Activated T-cell treated with anti-CD3 and anti-CD28 coated beads, Interleukin-2, amount 50 U/mL, for 72 hours (primary cell): Measurements from ENCODE around the gene VTI1A. TPM values are rescaled to one million over a fixed set of nuclear protein-coding genes. Genes with fewer than 3 reads are reported as not detected.

Experiments
- ATAC-seq, 2 donors: fragments of 150-1000 bp; cut with Tn5 transposase; replicated peaks in 1 of 2; 2 replicates each; pipeline ENCODE4 v1.10.0; 2021; ENCODE audit warnings: moderate library complexity in 2 of 2, mild to moderate bottlenecking in 1 of 2
- DNase-seq, 2 donors: peaks; one replicate each; pipeline ENCODE4 v3.0.0; 2021 to 2022; ENCODE audit warnings: mixed read lengths in 1 of 2
- H3K27ac Mint-ChIP-seq: one replicate; pipeline ENCODE4 v1.8.0; 2022; ENCODE audit warnings: mild to moderate bottlenecking, moderate library complexity, mixed read lengths
- H3K27me3 Mint-ChIP-seq: one replicate; pipeline ENCODE4 v1.8.0; 2022; ENCODE audit warnings: low read depth, mixed read lengths
- H3K36me3 Mint-ChIP-seq, 2 donors: one replicate each; pipeline ENCODE4 v1.8.0; 2022; ENCODE audit warnings: mixed read lengths in 2 of 2, mild to moderate bottlenecking in 1 of 2; ENCODE audit not compliant: insufficient read depth in 2 of 2
- H3K4me1 Mint-ChIP-seq: one replicate; pipeline ENCODE4 v1.8.0; 2022; ENCODE audit warnings: low read depth, mixed read lengths
- H3K4me3 Mint-ChIP-seq, 2 donors: one replicate each; pipeline ENCODE4 v1.8.0; 2022; ENCODE audit warnings: mild to moderate bottlenecking in 2 of 2, mixed read lengths in 2 of 2, moderate library complexity in 2 of 2
- H3K9me3 Mint-ChIP-seq, 2 donors: one replicate each; pipeline ENCODE4 v1.8.0; 2022; ENCODE audit warnings: mixed read lengths in 2 of 2
- total RNA-seq, 2 donors: library from RNA; stranded (reverse); gene quantifications; one replicate each; pipeline ENCODE4 v1.2.3, GENCODE V29; 2022

VTI1A gene
- total RNA-seq, 2 donors from 2014 or later, result 65.5 to 71.8 TPM

DNA sequence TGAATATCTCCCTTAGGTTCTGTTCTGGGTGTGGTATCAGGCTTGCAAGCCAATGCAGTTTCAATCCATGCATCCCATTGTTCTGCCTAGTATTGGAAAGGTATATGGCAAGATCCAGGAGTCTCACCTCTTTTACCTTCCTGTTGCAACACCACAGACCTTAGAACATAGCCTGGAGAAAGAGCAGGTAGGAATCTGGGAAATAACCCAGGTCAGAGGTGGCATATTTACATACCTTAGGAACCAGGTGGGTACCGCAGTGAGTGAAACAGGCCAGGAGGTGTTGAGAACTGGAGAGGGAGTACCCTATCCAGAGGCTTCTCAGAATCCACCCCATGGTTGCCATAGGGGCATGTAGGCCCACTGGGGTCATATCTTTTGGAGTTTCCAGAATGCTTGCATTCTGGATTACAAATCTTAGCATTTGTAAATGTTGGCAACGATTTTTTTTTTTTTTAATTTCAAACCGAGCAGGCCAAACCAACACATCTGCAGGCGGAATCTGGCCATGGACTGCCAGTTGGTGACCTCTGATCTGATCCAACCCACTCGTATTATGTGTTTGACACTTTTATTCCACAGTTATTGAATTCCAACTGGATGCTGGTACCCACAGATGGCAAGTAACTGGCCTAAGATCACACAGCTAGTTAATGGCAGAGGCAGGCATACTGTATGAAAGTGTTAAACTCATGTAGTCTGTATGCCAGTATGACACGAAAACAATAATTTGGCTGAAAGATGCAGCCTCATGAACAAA, 322.8 kb downstream of the VTI1A start:
- no peak for ATAC-seq
- Mint-ChIP-seq H3K4me3 (no peak overlapping the region), H3K4me1 (no peaks in the 10 kb centered on the region), H3K36me3 (peaks cover 0 to 2% of the 10 kb centered on the region in 2 donors), H3K27me3 (no peaks in the 10 kb centered on the region), H3K9me3 (no peaks in the 10 kb centered on the region), H3K27ac (no peak overlapping the region)
- DNase-seq, result no peak

DNA sequence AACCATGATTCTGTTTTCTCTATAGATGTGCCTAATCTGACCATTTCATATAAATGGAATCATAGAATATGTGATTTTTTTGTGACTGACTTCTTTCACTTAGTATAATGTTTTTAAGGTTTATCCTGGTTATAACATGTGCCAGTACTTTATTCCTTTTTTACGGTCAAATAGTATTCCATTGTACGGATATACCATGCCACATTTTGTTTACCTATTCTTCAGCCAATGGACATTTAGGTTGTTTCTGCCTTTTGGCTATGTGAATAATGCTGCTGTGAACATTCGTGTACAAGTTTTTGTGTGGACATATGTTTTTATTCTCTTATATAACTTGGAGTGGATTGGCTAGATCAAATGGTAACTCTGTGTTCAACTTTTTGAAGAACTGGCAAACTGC, 324.7 kb downstream of the VTI1A start:
- H3K36me3 Mint-ChIP-seq, result peaks cover 0 to 2% of the 10 kb centered on the region in 2 donors
- no peaks in the 10 kb centered on the region for H3K9me3 Mint-ChIP-seq
- no peak overlapping the region for H3K4me3 Mint-ChIP-seq
- no peaks in the 10 kb centered on the region for H3K27me3 Mint-ChIP-seq
- H3K4me1 Mint-ChIP-seq, result no peaks in the 10 kb centered on the region
- no peak for DNase-seq
- no peak overlapping the region for H3K27ac Mint-ChIP-seq
- no peak for ATAC-seq

DNA sequence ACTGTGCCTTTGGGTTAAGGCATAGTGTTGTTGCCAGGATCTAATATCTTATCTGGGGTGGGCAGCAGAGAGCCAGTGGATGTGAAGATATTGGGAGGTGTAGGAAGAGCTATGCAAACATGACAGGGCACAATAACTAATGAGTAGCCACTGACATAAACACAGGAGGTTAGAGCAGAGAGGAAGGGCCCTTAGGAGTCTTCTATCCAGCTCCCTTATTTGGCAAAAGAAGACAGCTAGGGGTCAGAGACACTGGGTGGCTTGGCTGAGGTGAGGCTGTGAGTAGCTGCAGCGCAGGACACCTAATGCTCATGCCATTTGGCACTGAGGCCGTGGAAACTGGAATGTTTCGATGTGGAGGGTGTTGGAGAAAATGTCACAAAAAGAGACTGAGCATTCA, 326.8 kb downstream of the VTI1A start:
- H3K4me3 Mint-ChIP-seq, result no peak overlapping the region
- no peaks in the 10 kb centered on the region for H3K4me1 Mint-ChIP-seq
- H3K27me3 Mint-ChIP-seq, result no peaks in the 10 kb centered on the region
- ATAC-seq (no peak), DNase-seq (no peak)
- H3K36me3 Mint-ChIP-seq, result peaks cover 0 to 2% of the 10 kb centered on the region in 2 donors
- no peaks in the 10 kb centered on the region for H3K9me3 Mint-ChIP-seq
- no peak overlapping the region for H3K27ac Mint-ChIP-seq

DNA sequence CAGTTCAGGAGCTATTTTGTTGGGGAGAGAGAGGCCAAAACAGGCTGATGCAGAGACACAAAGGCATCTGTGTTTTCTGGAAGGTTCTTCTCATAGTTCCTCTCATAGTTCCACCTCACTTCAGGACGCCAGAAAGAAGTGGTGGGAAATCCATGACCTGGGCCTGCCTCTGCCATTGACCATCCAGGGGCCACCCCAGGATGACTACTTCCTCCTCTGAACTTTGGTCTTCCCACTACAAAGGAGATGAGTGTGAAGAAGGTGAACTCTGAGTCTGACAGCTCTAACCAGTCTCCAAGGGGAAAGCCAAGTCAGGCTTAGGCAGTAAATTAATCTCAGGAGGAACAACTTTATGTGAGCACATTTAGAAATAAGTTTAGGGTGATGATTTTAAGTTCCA, 327.2 kb downstream of the VTI1A start:
- DNase-seq, result no peak
- peaks cover 0 to 2% of the 10 kb centered on the region in 2 donors for H3K36me3 Mint-ChIP-seq
- H3K9me3 Mint-ChIP-seq, result no peaks in the 10 kb centered on the region
- no peaks in the 10 kb centered on the region for H3K27me3 Mint-ChIP-seq
- no peak overlapping the region for H3K27ac Mint-ChIP-seq
- H3K4me3 Mint-ChIP-seq, result no peak overlapping the region
- no peak for ATAC-seq
- no peaks in the 10 kb centered on the region for H3K4me1 Mint-ChIP-seq

DNA sequence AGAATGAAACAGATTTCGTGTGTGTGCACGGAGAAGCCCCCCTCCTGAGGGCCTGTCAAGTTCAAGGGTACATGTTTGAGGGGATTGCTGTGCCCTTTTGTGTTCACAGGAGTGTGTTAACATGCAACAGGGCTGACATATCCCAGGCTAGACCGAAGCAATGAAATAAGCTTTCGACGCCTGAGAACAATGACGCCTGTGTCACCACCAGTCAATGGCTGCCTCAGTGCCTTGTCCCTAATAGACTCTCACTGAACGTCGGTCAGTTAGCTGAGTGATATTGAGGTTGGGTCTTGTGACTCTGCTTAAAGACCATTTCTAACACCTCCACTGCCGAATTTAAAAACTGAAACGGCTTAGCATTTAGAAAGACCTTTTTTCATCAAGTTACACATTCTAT, 327.8 kb downstream of the VTI1A start:
- peaks cover 0 to 2% of the 10 kb centered on the region in 2 donors for H3K36me3 Mint-ChIP-seq
- H3K4me1 Mint-ChIP-seq, result no peaks in the 10 kb centered on the region
- no peak for DNase-seq
- no peak overlapping the region for H3K27ac Mint-ChIP-seq
- no peaks in the 10 kb centered on the region for H3K9me3 Mint-ChIP-seq
- no peak overlapping the region for H3K4me3 Mint-ChIP-seq
- no peak for ATAC-seq
- H3K27me3 Mint-ChIP-seq, result no peaks in the 10 kb centered on the region

- ATAC-seq (no peak), DNase-seq (no peak)
- no peak overlapping the region for H3K27ac Mint-ChIP-seq
- no peaks in the 10 kb centered on the region for H3K9me3 Mint-ChIP-seq
- H3K4me3 Mint-ChIP-seq, result no peak overlapping the region
- no peaks in the 10 kb centered on the region for H3K27me3 Mint-ChIP-seq
- no peaks in the 10 kb centered on the region for H3K4me1 Mint-ChIP-seq
- peaks cover 0 to 2% of the 10 kb centered on the region in 2 donors for H3K36me3 Mint-ChIP-seq
Measured at GRCh38 chr10:112775381-112775780, 328.4 kb downstream of the VTI1A start.

DNA sequence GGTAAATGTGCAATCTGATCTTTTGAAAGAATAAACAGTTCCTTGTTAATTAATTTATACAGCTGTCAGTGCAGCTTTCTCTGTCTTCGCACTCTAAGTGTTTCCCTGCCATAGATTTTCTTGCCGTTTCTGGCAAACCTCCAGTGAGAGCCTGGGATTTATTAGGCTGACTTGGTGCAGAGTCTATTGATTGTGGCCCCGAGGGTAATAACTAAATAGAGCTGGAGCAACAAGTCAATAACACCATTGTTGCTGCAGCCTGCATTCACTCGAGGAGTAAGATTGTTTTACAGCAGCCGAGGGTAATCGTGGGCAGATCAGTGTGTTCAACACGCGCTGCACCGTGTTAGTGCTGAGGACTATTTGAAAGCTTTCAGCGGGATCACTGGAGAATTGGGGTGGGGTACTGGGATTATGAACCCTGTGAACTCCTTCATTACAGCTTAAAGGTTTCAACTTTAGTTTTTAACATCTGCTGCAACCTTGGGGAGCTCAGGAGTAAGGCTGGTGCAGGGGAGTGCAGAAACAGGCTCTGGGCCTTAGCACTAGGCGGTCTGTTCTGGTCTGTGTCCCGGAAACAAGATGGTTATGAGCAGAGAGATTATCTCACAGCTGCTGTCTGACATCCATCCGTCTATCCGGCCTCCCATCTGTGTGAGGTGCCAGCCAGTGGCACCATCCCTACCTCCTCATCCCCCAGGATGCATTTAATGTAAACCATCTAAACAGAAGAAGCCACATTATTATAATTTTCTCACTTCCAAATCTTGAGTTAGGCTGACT, 329.1 kb downstream of the VTI1A start:
- H3K27me3 Mint-ChIP-seq, result no peaks in the 10 kb centered on the region
- H3K4me1 Mint-ChIP-seq, result no peaks in the 10 kb centered on the region
- ATAC-seq, result no peak
- DNase-seq, result no peak
- no peaks in the 10 kb centered on the region for H3K36me3 Mint-ChIP-seq
- H3K27ac Mint-ChIP-seq, result no peak overlapping the region
- no peak overlapping the region for H3K4me3 Mint-ChIP-seq
- no peaks in the 10 kb centered on the region for H3K9me3 Mint-ChIP-seq

- Mint-ChIP-seq H3K27ac (no peak overlapping the region), H3K4me3 (no peak overlapping the region), H3K36me3 (peaks cover 0 to 3% of the 10 kb centered on the region in 2 donors), H3K27me3 (no peaks in the 10 kb centered on the region), H3K9me3 (peaks cover 0 to 1% of the 10 kb centered on the region in 2 donors), H3K4me1 (no peaks in the 10 kb centered on the region)
- no peak for DNase-seq
- no peak for ATAC-seq
Measured at GRCh38 chr10:112778579-112778978, 331.6 kb downstream of the VTI1A start.

DNA sequence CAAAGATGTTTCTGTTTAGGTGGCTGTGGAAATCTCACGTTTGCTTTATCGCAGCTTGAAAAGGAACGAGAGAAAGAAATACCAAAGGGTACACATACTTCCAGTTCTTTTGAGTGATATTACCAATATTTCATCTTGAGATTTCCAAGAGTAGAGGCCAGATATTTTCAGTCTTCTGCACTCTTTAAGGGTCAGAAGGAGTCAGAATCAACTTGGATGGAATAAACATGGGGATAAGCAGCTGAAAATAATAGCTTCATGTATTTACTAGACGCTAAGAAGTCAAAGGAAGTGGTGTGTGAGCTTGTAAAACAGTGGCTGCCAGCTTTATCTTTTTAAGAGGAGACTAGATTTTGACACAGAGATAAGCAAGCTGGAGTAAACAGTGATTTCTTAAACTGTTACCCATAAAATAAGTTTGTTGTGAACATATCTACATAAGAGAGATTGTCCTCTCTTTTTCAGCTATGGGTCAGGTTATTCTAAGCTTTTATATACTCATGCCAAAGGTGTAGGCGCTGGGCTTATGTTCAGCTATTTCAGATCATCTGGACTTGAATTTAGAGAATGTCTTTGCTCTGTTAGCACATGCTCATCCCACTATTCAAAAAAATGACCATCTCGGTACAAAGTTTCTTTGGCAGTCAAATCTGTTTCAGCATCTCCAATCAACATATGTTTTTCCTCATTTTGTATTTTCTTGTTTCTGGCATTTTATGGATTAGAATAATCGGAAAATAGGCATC, 332.2 kb downstream of the VTI1A start:
- Mint-ChIP-seq H3K4me3 (no peak overlapping the region), H3K27ac (no peak overlapping the region), H3K9me3 (peaks cover 0 to 1% of the 10 kb centered on the region in 2 donors), H3K36me3 (peaks cover 0 to 3% of the 10 kb centered on the region in 2 donors), H3K4me1 (no peaks in the 10 kb centered on the region), H3K27me3 (no peaks in the 10 kb centered on the region)
- DNase-seq (no peak), ATAC-seq (no peak)

- Mint-ChIP-seq H3K27ac (no peak overlapping the region), H3K36me3 (peaks cover 0 to 3% of the 10 kb centered on the region in 2 donors), H3K27me3 (no peaks in the 10 kb centered on the region), H3K4me3 (no peak overlapping the region), H3K9me3 (peaks cover 0 to 4% of the 10 kb centered on the region in 2 donors), H3K4me1 (no peaks in the 10 kb centered on the region)
- DNase-seq, result no peak
- ATAC-seq, result no peak
Measured at GRCh38 chr10:112782200-112782907, 335.3 kb downstream of the VTI1A start.

- Mint-ChIP-seq H3K9me3 (peaks cover 0 to 4% of the 10 kb centered on the region in 2 donors), H3K36me3 (peaks cover 0 to 3% of the 10 kb centered on the region in 2 donors), H3K4me1 (no peaks in the 10 kb centered on the region), H3K27me3 (no peaks in the 10 kb centered on the region), H3K27ac (no peak overlapping the region), H3K4me3 (no peak overlapping the region)
- ATAC-seq (no peak), DNase-seq (no peak)
Measured at GRCh38 chr10:112783351-112784021, 336.5 kb downstream of the VTI1A start.

DNA sequence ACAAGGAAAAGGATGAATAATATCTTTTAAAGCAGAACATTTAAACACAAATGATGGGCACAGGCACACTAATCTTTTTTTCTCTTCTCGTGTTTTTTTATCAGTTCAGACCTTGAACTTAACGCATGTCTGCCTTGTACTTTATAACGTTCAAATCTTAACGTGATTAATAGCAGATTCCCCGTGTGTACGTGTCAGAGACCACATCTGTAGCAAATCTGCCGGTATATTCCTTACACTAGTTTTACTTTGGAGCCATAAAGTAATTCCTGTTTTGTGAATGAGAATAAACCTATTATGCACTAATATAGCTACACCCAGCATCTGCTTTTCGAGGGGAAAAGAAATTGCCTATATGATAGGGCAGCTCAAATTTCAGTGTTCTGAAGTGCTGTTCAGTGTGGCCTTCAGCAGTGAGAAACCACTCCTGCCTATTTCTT, 337.0 kb downstream of the VTI1A start:
- DNase-seq, result no peak
- Mint-ChIP-seq H3K27me3 (no peaks in the 10 kb centered on the region), H3K9me3 (peaks cover 0 to 4% of the 10 kb centered on the region in 2 donors), H3K4me1 (no peaks in the 10 kb centered on the region), H3K36me3 (peaks cover 0 to 6% of the 10 kb centered on the region in 2 donors), H3K4me3 (no peak overlapping the region), H3K27ac (no peak overlapping the region)
- ATAC-seq, result no peak
